Nephron progenitor cell (in vitro differentiated cells): ENCODE results near the gene PDPK1.

Source experiments
- DNase-seq: peaks from one replicate; pipeline ENCODE4 v3.0.0; 2021
- H3K27ac Mint-ChIP-seq: 2 replicates; pipeline ENCODE4 v1.8.0; 2021; ENCODE audit warnings: mild to moderate bottlenecking, moderate library complexity, mixed read lengths
- H3K27me3 Mint-ChIP-seq: 2 replicates; pipeline ENCODE4 v1.8.0; 2021; ENCODE audit warnings: mild to moderate bottlenecking, low read depth, mixed read lengths; ENCODE audit not compliant: poor library complexity
- H3K36me3 Mint-ChIP-seq: 2 replicates; pipeline ENCODE4 v1.8.0; 2021; ENCODE audit warnings: low read depth, mixed read lengths
- H3K4me1 Mint-ChIP-seq: 2 replicates; pipeline ENCODE4 v1.8.0; 2021; ENCODE audit warnings: mixed read lengths
- H3K4me3 Mint-ChIP-seq: 2 replicates; pipeline ENCODE4 v1.8.0; 2021; ENCODE audit warnings: mild to moderate bottlenecking, moderate library complexity, mixed read lengths
- H3K9me3 Mint-ChIP-seq: 2 replicates; pipeline ENCODE4 v1.8.0; 2021; ENCODE audit warnings: mild to moderate bottlenecking, moderate library complexity, mixed read lengths
- CTCF ChIP-seq: fragments of 200-600 bp; sonication (generic); IDR thresholded peaks from 2 replicates; pipeline ENCODE4 v1.5.0; 2021; ENCODE audit warnings: antibody characterized with exemption

The PDPK1 gene

GRCh38 chr16:2494616-2495015 is 43.2 kb upstream of the PDPK1 start:
- TF ChIP-seq CTCF = no peak
- no peak overlapping the region for H3K4me3 Mint-ChIP-seq
- no peaks in the 10 kb centered on the region for H3K9me3 Mint-ChIP-seq
- no peak overlapping the region for H3K27ac Mint-ChIP-seq
- peaks cover 27% of the 10 kb centered on the region for H3K4me1 Mint-ChIP-seq
- peaks cover 6% of the 10 kb centered on the region for H3K36me3 Mint-ChIP-seq
- no peak for DNase-seq
- H3K27me3 Mint-ChIP-seq = peaks cover 3% of the 10 kb centered on the region

GRCh38 chr16:2495041-2495440 is 42.8 kb upstream of the PDPK1 start:
- H3K27me3 Mint-ChIP-seq = peaks cover 3% of the 10 kb centered on the region
- no peak for DNase-seq
- H3K36me3 Mint-ChIP-seq = peaks cover 6% of the 10 kb centered on the region
- H3K4me3 Mint-ChIP-seq = no peak overlapping the region
- TF ChIP-seq CTCF = no peak
- no peaks in the 10 kb centered on the region for H3K9me3 Mint-ChIP-seq
- no peak overlapping the region for H3K27ac Mint-ChIP-seq
- H3K4me1 Mint-ChIP-seq = peaks cover 27% of the 10 kb centered on the region

- no peak for TF ChIP-seq CTCF
- peaks cover 16% of the 10 kb centered on the region for H3K4me1 Mint-ChIP-seq
- no peak overlapping the region for H3K27ac Mint-ChIP-seq
- peaks cover 6% of the 10 kb centered on the region for H3K36me3 Mint-ChIP-seq
- H3K4me3 Mint-ChIP-seq = no peak overlapping the region
- H3K9me3 Mint-ChIP-seq = no peaks in the 10 kb centered on the region
- DNase-seq = no peak
- H3K27me3 Mint-ChIP-seq = peaks cover 3% of the 10 kb centered on the region
These were observed 41.4 kb upstream of the PDPK1 start for GRCh38 chr16:2496223-2497115.

- H3K36me3 Mint-ChIP-seq = peaks cover 6% of the 10 kb centered on the region
- peaks cover 3% of the 10 kb centered on the region for H3K27me3 Mint-ChIP-seq
- peaks cover 22% of the 10 kb centered on the region for H3K4me1 Mint-ChIP-seq
- no peak overlapping the region for H3K4me3 Mint-ChIP-seq
- no peaks in the 10 kb centered on the region for H3K9me3 Mint-ChIP-seq
- H3K27ac Mint-ChIP-seq = peak overlapping the region; percentile 88
- no peak for TF ChIP-seq CTCF
- peak; percentile 56 for DNase-seq
These were observed 40.6 kb upstream of the PDPK1 start for GRCh38 chr16:2497116-2497630.

- no peak for TF ChIP-seq CTCF
- Mint-ChIP-seq H3K27ac (peak overlapping the region; percentile 88), H3K4me3 (peak overlapping the region; percentile 21), H3K27me3 (peaks cover 3% of the 10 kb centered on the region), H3K4me1 (peaks cover 29% of the 10 kb centered on the region), H3K9me3 (no peaks in the 10 kb centered on the region), H3K36me3 (peaks cover 6% of the 10 kb centered on the region)
- DNase-seq = no peak
These were observed 39.9 kb upstream of the PDPK1 start for GRCh38 chr16:2497695-2498484.
